ENCODE measurements around the gene SETBP1. TPM values are rescaled to one million over a fixed set of nuclear protein-coding genes. Genes with fewer than 3 reads are reported as not detected.

SETBP1 gene
- total RNA-seq, 4 donors from 2014 or later, result 26.2 to 40.8 (median 33.6) TPM

GRCh38 chr18:44969214-44969795 lies 288.6 kb downstream of the SETBP1 start:
- Histone ChIP-seq H3K4me3 (no peak overlapping the region), H3K9me3 (no peaks in the 10 kb centered on the region), H3K27ac (peak overlapping the region in 1 of 4 donors; percentile 11), H3K36me3 (no peaks in the 10 kb centered on the region), H3K27me3 (no peaks in the 10 kb centered on the region), H3K4me1 (peaks cover 0 to 17% (median 2%) of the 10 kb centered on the region in 4 donors)
- 38 to 39% methylated on average over 5 of the region's 5 CpGs for WGBS, 2 donors
- no peak for DNase-seq (ENCODE audit: low spot score in 2 of 2)
- TF ChIP-seq, protein P1, sequence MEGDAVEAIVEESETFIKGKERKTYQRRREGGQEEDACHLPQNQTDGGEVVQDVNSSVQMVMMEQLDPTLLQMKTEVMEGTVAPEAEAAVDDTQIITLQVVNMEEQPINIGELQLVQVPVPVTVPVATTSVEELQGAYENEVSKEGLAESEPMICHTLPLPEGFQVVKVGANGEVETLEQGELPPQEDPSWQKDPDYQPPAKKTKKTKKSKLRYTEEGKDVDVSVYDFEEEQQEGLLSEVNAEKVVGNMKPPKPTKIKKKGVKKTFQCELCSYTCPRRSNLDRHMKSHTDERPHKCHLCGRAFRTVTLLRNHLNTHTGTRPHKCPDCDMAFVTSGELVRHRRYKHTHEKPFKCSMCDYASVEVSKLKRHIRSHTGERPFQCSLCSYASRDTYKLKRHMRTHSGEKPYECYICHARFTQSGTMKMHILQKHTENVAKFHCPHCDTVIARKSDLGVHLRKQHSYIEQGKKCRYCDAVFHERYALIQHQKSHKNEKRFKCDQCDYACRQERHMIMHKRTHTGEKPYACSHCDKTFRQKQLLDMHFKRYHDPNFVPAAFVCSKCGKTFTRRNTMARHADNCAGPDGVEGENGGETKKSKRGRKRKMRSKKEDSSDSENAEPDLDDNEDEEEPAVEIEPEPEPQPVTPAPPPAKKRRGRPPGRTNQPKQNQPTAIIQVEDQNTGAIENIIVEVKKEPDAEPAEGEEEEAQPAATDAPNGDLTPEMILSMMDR (IDR thresholded peaks at IDR 0.05), result no peak
- TF ChIP-seq POLR2A (IDR thresholded peaks at IDR 0.05) (no peak), EP300 (IDR thresholded peaks at IDR 0.05) (no peak)

DNA sequence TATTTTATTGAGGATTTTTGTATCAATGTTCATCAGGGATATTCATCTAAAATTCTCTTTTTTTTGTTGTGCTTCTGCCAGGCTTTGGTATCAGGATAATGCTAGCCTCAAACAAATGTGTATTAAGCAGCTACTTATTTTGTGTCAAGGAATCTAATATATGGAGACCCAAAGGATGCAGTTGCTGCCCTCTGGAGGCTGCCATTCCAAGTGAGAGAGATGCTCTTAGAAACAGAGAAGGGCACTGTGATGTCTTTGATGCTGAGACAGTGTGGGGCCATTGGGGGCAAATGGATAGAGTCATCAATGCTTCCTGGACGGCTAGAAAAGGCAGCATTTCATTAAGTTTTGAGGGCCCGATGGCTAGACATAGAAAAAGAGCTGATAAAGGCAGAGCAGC lies 292.6 kb downstream of the SETBP1 start:
- 67 to 84% methylated on average over 2 of the region's 2 CpGs for WGBS, 2 donors
- Histone ChIP-seq H3K4me3 (no peak overlapping the region), H3K36me3 (no peaks in the 10 kb centered on the region), H3K4me1 (peaks cover 0 to 17% (median 2%) of the 10 kb centered on the region in 4 donors), H3K27ac (no peak overlapping the region), H3K9me3 (no peaks in the 10 kb centered on the region), H3K27me3 (no peaks in the 10 kb centered on the region)
- DNase-seq (ENCODE audit: low spot score in 2 of 2), result no peak
- TF ChIP-seq POLR2A (IDR thresholded peaks at IDR 0.05) (no peak), EP300 (IDR thresholded peaks at IDR 0.05) (no peak)
- TF ChIP-seq, protein P1 (IDR thresholded peaks at IDR 0.05), result no peak

DNA sequence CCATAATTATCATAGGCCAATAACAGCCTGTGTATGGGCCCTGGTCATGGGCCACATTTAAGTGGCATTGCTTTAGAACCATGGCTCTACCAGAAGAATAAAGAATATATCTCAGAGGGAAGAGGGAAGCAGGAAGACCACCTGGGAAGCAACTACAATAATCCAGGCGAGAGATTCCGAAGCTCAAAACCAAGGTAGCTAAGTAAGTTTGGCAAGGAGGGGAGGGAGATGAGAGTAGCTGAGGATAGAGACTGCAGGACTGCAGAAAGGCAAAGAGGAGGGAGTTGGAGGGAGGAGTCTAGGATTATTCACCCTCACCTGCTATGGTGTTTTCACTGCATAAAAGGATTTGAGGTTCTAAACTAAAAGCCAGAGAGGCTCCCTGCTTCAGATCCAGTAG lies 293.5 kb downstream of the SETBP1 start:
- 92 to 94% methylated on average over 2 of the region's 2 CpGs for WGBS, 2 donors
- Histone ChIP-seq H3K27ac (no peak overlapping the region), H3K36me3 (no peaks in the 10 kb centered on the region), H3K27me3 (no peaks in the 10 kb centered on the region), H3K9me3 (no peaks in the 10 kb centered on the region), H3K4me3 (no peak overlapping the region), H3K4me1 (peaks cover 0 to 8% (median 0%) of the 10 kb centered on the region in 4 donors)
- no peak for DNase-seq (ENCODE audit: low spot score in 2 of 2)
- TF ChIP-seq EP300 (IDR thresholded peaks at IDR 0.05) (no peak), POLR2A (IDR thresholded peaks at IDR 0.05) (no peak)
- TF ChIP-seq, protein P1 (IDR thresholded peaks at IDR 0.05), result no peak

DNA sequence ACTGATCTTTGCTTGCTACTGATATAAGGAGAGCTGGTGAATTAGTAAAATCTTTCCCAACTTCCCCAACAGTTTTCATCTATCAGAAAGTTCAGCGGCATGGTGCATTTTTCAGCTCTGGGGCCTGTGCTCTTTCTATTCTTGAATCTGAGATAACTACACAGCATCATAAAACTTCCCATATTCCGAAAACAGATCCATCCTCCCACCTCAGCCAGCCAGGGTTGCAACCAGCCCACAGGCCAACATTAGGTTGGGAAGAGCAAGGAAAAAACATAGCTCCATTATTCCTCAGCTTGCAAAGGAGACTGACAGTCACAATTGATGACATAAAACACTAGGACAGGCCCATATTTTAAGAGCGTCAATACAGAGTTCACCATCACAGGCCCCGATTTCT lies 297.2 kb downstream of the SETBP1 start:
- 93 to 96% methylated on average over 4 of the region's 4 CpGs for WGBS, 2 donors
- H3K36me3 ChIP-seq, result no peaks in the 10 kb centered on the region
- TF ChIP-seq, protein P1 (IDR thresholded peaks at IDR 0.05), result no peak
- TF ChIP-seq POLR2A (IDR thresholded peaks at IDR 0.05), result no peak
- no peak for TF ChIP-seq EP300 (IDR thresholded peaks at IDR 0.05)
- DNase-seq (ENCODE audit: low spot score in 2 of 2), result no peak
- no peak overlapping the region for H3K27ac ChIP-seq
- H3K4me3 ChIP-seq, result no peak overlapping the region
- no peaks in the 10 kb centered on the region for H3K27me3 ChIP-seq
- no peaks in the 10 kb centered on the region for H3K4me1 ChIP-seq
- no peaks in the 10 kb centered on the region for H3K9me3 ChIP-seq

- no peaks in the 10 kb centered on the region for H3K27me3 ChIP-seq
- no peaks in the 10 kb centered on the region for H3K36me3 ChIP-seq
- H3K4me1 ChIP-seq, result no peaks in the 10 kb centered on the region
- WGBS, 2 donors, result 75 to 77% methylated on average over 3 of the region's 3 CpGs
- TF ChIP-seq POLR2A (IDR thresholded peaks at IDR 0.05) (no peak), EP300 (IDR thresholded peaks at IDR 0.05) (no peak)
- TF ChIP-seq, protein P1 (IDR thresholded peaks at IDR 0.05), result no peak
- no peak for DNase-seq (ENCODE audit: low spot score in 2 of 2)
- no peaks in the 10 kb centered on the region for H3K9me3 ChIP-seq
- H3K27ac ChIP-seq, result no peak overlapping the region
- no peak overlapping the region for H3K4me3 ChIP-seq
Observed at GRCh38 chr18:44979748-44980147, 299.1 kb downstream of the SETBP1 start.
